K562 (cell line): ENCODE measurements around the gene MAD1L1. TPM values are rescaled to one million over a fixed set of nuclear protein-coding genes. Genes with fewer than 3 reads are reported as not detected.
A peak's percentile ranks its signal among the peaks of the same experiment; 100 is the strongest.

Source experiments
- ARID1B ChIP-seq: fragments of 450-650 bp; IDR thresholded peaks from 2 replicates; pipeline ENCODE4 v1.6.1; 2016; ENCODE audit warnings: antibody characterized with exemption, mild to moderate bottlenecking, inconsistent platforms
- ATF1 ChIP-seq, 2 experiments: fragments of 450-650 bp in 1 of 2; IDR thresholded peaks; 2 replicates each; pipeline ENCODE4 v1.6.1; 2016; ENCODE audit warnings: missing compliant biosample characterization in 1 of 2, missing genetic modification characterization in 1 of 2
- CHD2 ChIP-seq: IDR thresholded peaks from 2 replicates; pipeline ENCODE4 v1.6.1; 2011; ENCODE audit warnings: low read depth, low read length
- CTBP1 ChIP-seq: fragments of 450-650 bp; IDR thresholded peaks from 2 replicates; pipeline ENCODE4 v1.6.1; 2016; ENCODE audit warnings: borderline replicate concordance
- FOXK2 ChIP-seq, 2 experiments: fragments of 450-650 bp; IDR thresholded peaks in 1 of 2; conservative IDR thresholded peaks in 1 of 2; 2 replicates each; pipeline ENCODE4 v1.6.1; 2016; ENCODE audit warnings: low read depth in 2 of 2, mild to moderate bottlenecking in 1 of 2
- GATA2 ChIP-seq: sonication (generic); formaldehyde crosslinking; IDR thresholded peaks from 2 replicates; pipeline ENCODE4 v1.4.0; 2020; ENCODE audit warnings: mild to moderate bottlenecking, missing genetic modification reagents
- HDAC8 ChIP-seq: fragments of 450-650 bp; IDR thresholded peaks from 2 replicates; pipeline ENCODE4 v1.6.1; 2016; ENCODE audit warnings: mild to moderate bottlenecking, missing genetic modification characterization, moderate library complexity, missing compliant biosample characterization
- HMBOX1 ChIP-seq: sonication (generic); IDR thresholded peaks from 2 replicates; pipeline ENCODE4 v1.6.1; 2016
- MAZ ChIP-seq, 2 experiments: fragments of 450-650 bp in 1 of 2; sonication (generic) in 1 of 2; formaldehyde crosslinking; IDR thresholded peaks in 1 of 2; conservative IDR thresholded peaks in 1 of 2; 2 replicates each; pipeline versions ENCODE4 v1.4.0 to v1.5.0; 2020; ENCODE audit warnings: mild to moderate bottlenecking in 1 of 2, missing genetic modification reagents in 1 of 2
- MTA3 ChIP-seq: fragments of 450-650 bp; formaldehyde crosslinking; IDR thresholded peaks from 2 replicates; pipeline ENCODE4 v1.6.1; 2017; ENCODE audit warnings: mild to moderate bottlenecking, borderline replicate concordance
- NFIC ChIP-seq: fragments of 450-650 bp; IDR thresholded peaks from 2 replicates; pipeline ENCODE4 v1.6.1; 2017; ENCODE audit warnings: mild to moderate bottlenecking, inconsistent platforms
- NR2C2 ChIP-seq, 2 experiments: fragments of 200-800 bp in 1 of 2; sonication (Bioruptor generic) in 1 of 2; sonication (generic) in 1 of 2; formaldehyde crosslinking in 1 of 2; IDR thresholded peaks; 2 replicates each; pipeline versions ENCODE4 v1.6.1 to v1.8.0; 2016 to 2022; ENCODE audit warnings: mild to moderate bottlenecking in 1 of 2, missing compliant biosample characterization in 1 of 2, missing genetic modification characterization in 1 of 2, missing genetic modification reagents in 1 of 2
- PPARD ChIP-seq: fragments of 250-450 bp; sonication (Bioruptor Pico); IDR thresholded peaks from 2 replicates; pipeline ENCODE4 v1.8.0; 2022; ENCODE audit warnings: inconsistent platforms, mild to moderate bottlenecking, moderate library complexity
- PURB ChIP-seq: sonication (generic); formaldehyde crosslinking; IDR thresholded peaks from 2 replicates; pipeline ENCODE4 v1.9.0; 2021; ENCODE audit warnings: low read depth, mild to moderate bottlenecking, missing genetic modification reagents
- RAD21 ChIP-seq, 2 experiments: fragments of 250-450 bp in 1 of 2; fragments of 450-650 bp in 1 of 2; sonication (Bioruptor Pico) in 1 of 2; formaldehyde crosslinking in 1 of 2; IDR thresholded peaks in 1 of 2; conservative IDR thresholded peaks in 1 of 2; 2 replicates each; pipeline versions ENCODE4 v1.4.0 to v1.8.0; 2020 to 2022; ENCODE audit warnings: mild to moderate bottlenecking in 2 of 2, moderate library complexity in 1 of 2
- SMARCA5 ChIP-seq: fragments of 450-650 bp; IDR thresholded peaks from 2 replicates; pipeline ENCODE4 v1.6.1; 2016
- SNRNP70 ChIP-seq: fragments of 200-400 bp; formaldehyde crosslinking; optimal IDR thresholded peaks from 2 replicates; pipeline ENCODE3; 2017; ENCODE audit warnings: low read depth, low read length
- TAF15 ChIP-seq: fragments of 200-400 bp; formaldehyde crosslinking; IDR thresholded peaks from 2 replicates; pipeline ENCODE4 v1.6.1; 2017; ENCODE audit warnings: mild to moderate bottlenecking, low read depth, low read length, moderate library complexity
- YY1 ChIP-seq, 3 experiments: IDR thresholded peaks; 2 replicates each; pipeline ENCODE4 v1.6.1; 2011; ENCODE audit warnings: low read length in 2 of 3, mild to moderate bottlenecking in 2 of 3, moderate library complexity in 2 of 3, borderline replicate concordance in 1 of 3, control low read depth in 1 of 3, low read depth in 1 of 3; ENCODE audit not compliant: insufficient read depth in 3 of 3, insufficient replicate concordance in 2 of 3, control insufficient read depth in 1 of 3, insufficient read length in 1 of 3; ENCODE audit errors: extremely low read depth in 1 of 3
- ZBTB17 ChIP-seq: fragments of 450-650 bp; formaldehyde crosslinking; IDR thresholded peaks from 2 replicates; pipeline ENCODE4 v1.4.0; 2020; ENCODE audit warnings: mild to moderate bottlenecking
- ZNF280B ChIP-seq: fragments of 250-450 bp; sonication (Bioruptor Pico); IDR thresholded peaks from 2 replicates; pipeline ENCODE4 v1.5.1; 2021; ENCODE audit warnings: mild to moderate bottlenecking
- polyA plus RNA-seq, 8 experiments: library from polyadenylated mRNA; depleted of rRNA in 4 of 8; stranded (reverse) in 5 of 8; unstranded in 3 of 8; fragments of >200 nt; fragmentation: Nextera tagmentation in 2 of 8; fragmentation: Illumina TruSeq in 1 of 8; extraction: Ambion mirVana in 2 of 8; extraction: Trizol in 1 of 8; gene quantifications; 2 replicates each; pipeline versions ENCODE4 v1.2.1 to v1.2.3, GENCODE V29; 2011 to 2014; ENCODE audit warnings: inconsistent platforms in 1 of 8, missing spikeins in 1 of 8
- total RNA-seq, 7 experiments: library from RNA; depleted of rRNA in 6 of 7; stranded (reverse); fragments of >200 nt in 6 of 7; fragmentation: Illumina TruSeq in 2 of 7; extraction: Trizol in 2 of 7; gene quantifications; 2 replicates each; pipeline versions ENCODE4 v1.2.1 to v1.2.3, GENCODE V29; 2011 to 2021; ENCODE audit warnings: low replicate concordance in 1 of 7
- TF ChIP-seq, protein P1 (sequence below): fragments of 450-650 bp; IDR thresholded peaks from 2 replicates; pipeline ENCODE4 v1.6.1; 2016
- TF ChIP-seq, protein P2 (sequence below): sonication (generic); formaldehyde crosslinking; IDR thresholded peaks from 2 replicates; pipeline ENCODE4 v1.9.0; 2022; ENCODE audit warnings: mild to moderate bottlenecking, missing genetic modification reagents

The MAD1L1 gene
- total and polyA plus RNA-seq, 9 of the 15 experiments (the other 6 are each of a cell fraction or from before 2014, with no cell fraction given) = 1.7 to 89.7 (median 18.0) TPM

DNA sequence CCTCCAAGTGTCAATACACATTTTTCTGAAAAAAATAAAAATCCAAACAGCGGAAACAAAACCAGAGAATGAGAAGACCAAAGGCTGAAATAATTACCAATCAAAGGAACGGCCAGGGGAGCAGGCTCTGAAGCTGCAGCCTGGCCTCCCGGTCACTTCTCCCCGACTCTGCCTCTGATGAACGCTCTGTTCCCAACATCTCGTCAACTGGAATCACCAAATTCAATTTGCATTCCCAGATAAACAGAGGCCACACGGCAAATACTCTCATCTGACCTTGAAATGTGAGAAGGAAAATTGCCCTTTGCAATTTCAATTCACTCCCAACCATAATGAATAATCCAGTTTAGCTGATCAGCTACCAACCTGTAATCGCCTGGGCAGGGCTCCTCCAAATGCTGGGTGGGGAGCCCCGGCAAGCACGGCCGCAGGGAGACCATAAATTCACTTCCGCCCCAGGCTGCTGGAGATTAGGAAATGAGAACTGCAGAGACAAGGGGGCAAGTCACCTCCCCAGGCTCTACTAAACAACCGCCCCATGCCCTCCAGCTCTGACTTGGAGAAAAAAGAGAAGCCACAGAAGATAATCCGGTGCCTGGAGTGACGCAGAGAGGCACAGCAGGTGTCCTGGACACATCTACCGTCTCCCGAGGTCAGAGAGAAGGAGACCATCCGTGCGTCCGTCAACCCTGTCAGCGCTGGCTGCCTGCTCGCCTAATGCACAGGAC, 153.2 kb downstream of the MAD1L1 start (continued):
- TF ChIP-seq MAZ (CRISPR knock-in tag; conservative IDR thresholded peaks at IDR 0.05 in 1 of 2, IDR thresholded peaks at IDR 0.05 in 1 of 2) (peak in 1 of 2 experiments; percentile 16; a peak in 1 of 4 replicates), ZNF280B (no peak), GATA2 (CRISPR knock-in tag) (no peak), CHD2 (no peak), HDAC8 (tag) (no peak), CTBP1 (0 out of 2 replicates have a peak, but pooled peaks have one; percentile 41), PURB (CRISPR knock-in tag) (no peak), YY1 (IDR thresholded peaks at IDR 0.05; ENCODE audit: borderline replicate concordance in 1 of 3, control insufficient read depth in 1 of 3, extremely low read depth in 1 of 3, insufficient read depth in 3 of 3, insufficient read length in 1 of 3, insufficient replicate concordance in 2 of 3, low read depth in 1 of 3, low read length in 2 of 3) (peak in 1 of 3 experiments; percentile 42), TAF15 (no peak), PPARD (no peak), ARID1B (peak; percentile 46; the same call in 1 of the 2 replicates), SNRNP70 (no peak), ZBTB17 (CRISPR knock-in tag) (0 out of 2 replicates have a peak, but pooled peaks have one; percentile 38), FOXK2 (conservative IDR thresholded peaks at IDR 0.05 in 1 of 2, IDR thresholded peaks at IDR 0.05 in 1 of 2; ENCODE audit: low read depth in 2 of 2) (no peak), ATF1 (CRISPR knock-in tag; IDR thresholded peaks at IDR 0.05) (no peak), ATF1 (tag; IDR thresholded peaks at IDR 0.05) (peak; percentile 55; the same call in 1 of the 2 replicates), SMARCA5 (no peak), MTA3 (0 out of 2 replicates have a peak, but pooled peaks have one; percentile 38), NR2C2 (CRISPR knock-in tag; IDR thresholded peaks at IDR 0.05) (no peak), NR2C2 (tag; IDR thresholded peaks at IDR 0.05) (peak; percentile 45), RAD21 (CRISPR knock-in tag; conservative IDR thresholded peaks at IDR 0.05 in 1 of 2, IDR thresholded peaks at IDR 0.05 in 1 of 2) (peak in 1 of 2 experiments; percentile 5; a peak in 2 of 4 replicates), NFIC (no peak), HMBOX1 (peak; percentile 58)
- TF ChIP-seq, protein P1, sequence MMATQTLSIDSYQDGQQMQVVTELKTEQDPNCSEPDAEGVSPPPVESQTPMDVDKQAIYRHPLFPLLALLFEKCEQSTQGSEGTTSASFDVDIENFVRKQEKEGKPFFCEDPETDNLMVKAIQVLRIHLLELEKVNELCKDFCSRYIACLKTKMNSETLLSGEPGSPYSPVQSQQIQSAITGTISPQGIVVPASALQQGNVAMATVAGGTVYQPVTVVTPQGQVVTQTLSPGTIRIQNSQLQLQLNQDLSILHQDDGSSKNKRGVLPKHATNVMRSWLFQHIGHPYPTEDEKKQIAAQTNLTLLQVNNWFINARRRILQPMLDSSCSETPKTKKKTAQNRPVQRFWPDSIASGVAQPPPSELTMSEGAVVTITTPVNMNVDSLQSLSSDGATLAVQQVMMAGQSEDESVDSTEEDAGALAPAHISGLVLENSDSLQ = peak; percentile 75
- TF ChIP-seq, protein P2, sequence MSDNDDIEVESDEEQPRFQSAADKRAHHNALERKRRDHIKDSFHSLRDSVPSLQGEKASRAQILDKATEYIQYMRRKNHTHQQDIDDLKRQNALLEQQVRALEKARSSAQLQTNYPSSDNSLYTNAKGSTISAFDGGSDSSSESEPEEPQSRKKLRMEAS = peak; percentile 64; the same call in 1 of the 2 replicates
